HT-29 (cell line): Measurements from ENCODE around the gene LCE2C. TPM values are rescaled to one million over a fixed set of nuclear protein-coding genes. Genes with fewer than 3 reads are reported as not detected.
"Not testable (repeated sequence)": the region's sequence is repeated elsewhere in the genome, so short reads cannot be mapped to it uniquely, and the experiment has no call there.

Source experiments
- DNase-seq: peaks from one replicate; pipeline ENCODE4 v3.0.0-alpha.2; 2015; ENCODE audit warnings: low spot score
- total RNA-seq: library from RNA; depleted of rRNA; stranded (reverse); fragments of >200 nt; shearing (Covaris generic); gene quantifications from 2 replicates; pipeline ENCODE4 v1.2.3, GENCODE V29; 2014; rRNA removed

LCE2C gene, protein sequence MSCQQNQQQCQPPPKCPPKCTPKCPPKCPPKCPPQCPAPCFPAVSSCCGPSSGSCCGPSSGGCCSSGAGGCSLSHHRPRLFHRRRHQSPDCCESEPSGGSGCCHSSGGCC
- total RNA-seq: not detected in 2 replicates

DNA sequence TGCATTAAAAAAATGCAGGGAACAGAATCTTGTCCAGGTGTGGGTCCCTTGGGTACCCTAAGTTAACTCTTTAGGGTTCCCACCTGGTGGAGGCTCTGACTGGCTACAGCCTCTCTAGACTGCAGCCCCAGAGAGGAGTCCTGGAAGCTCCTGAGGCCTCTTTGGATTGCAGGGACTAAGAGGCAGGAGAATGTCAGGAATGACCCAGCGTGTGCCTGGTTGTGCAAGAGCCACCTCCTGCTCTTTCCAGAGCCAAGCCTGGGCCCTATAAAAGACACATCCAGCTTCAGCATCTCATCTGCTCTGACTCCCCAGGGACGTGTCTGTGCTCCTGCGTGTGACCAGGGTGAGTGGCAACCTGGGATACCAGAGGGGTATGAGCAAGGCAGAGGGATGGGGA is at the start of gene LCE2C:
Gene LCE2C, plus strand, starts transcription at position 297 of the 400 bp plus-strand sequence. CDS start 737 bp downstream, outside the sequence.
- not testable (repeated sequence) for DNase-seq

DNA sequence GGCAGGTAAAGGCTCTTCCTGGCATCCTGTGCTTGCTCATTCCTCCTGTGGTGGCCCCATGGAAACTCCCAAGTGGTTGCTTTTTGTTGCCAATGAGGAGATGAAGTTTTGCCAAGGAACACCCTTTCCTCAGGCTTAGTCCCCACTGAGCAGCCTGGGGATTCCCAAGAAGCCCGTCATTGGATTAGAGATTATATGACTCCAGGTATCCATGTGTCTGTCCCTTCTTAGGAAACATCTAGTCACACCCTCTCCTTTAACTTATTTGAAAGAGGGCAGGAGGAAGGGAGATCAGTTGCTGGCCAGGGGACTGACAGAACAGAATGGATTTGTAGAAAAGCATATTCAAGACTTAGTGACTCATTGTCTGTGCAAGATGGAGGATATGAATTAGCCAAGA is 48.3 kb upstream of the LCE2C start:
- DNase-seq: no peak

DNA sequence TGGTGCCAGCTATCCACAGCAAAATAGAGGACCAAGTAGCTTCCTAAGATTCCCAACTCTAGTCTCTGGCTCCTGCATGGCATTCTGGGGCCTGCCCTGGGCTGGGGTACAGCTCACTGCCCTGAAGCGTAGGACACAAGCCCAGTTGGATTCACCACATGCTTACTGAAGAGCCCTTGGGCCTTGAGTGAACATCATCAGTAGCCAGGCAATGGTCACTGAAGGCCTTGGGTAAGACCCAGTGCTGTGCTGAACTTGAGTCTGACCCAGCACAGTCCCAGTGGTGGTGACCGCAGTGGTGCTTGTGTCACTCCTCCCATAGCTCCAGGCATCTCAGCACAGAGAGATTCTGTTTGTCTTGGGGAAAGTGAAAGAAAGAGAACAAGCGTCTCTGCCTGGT is 44.5 kb upstream of the LCE2C start:
- DNase-seq: no peak

DNA sequence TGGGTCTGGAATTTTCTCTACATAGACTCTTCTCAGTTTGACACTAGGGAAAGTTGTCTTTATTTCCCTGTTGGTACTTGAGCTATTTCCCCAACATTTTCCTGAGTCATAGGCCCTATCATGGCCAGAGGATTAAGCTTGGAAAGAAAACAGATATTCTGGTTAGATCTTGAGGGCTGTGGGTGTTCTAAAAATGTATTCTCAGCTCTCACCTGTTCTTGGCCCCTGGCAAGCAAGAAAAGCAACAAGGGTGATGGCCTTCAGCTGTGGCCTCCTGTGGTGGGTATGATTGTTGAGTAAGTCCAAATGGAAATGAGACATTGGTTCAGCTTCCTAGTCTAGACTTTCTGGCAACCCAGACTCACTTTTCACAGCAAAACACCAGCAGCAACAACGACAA is 34.7 kb upstream of the LCE2C start:
- DNase-seq: no peak

DNA sequence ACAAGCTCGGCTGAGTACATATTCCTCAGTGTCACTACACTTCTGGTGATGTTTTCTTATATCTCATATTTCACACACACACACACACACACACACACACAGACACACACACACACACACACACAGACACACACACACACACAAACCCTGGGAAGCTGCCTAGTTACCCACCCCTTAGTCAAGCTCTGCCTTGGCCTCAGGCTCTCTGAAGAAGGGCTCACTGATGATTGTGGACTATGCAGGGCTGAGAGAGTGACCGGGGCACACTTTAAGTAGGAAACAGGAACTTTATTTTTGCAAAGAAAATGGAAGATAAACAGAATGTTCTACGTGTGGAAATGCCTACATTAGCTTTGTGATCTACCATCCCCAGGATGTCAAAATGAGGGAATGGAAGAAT is 31.1 kb upstream of the LCE2C start:
- DNase-seq: no peak

DNA sequence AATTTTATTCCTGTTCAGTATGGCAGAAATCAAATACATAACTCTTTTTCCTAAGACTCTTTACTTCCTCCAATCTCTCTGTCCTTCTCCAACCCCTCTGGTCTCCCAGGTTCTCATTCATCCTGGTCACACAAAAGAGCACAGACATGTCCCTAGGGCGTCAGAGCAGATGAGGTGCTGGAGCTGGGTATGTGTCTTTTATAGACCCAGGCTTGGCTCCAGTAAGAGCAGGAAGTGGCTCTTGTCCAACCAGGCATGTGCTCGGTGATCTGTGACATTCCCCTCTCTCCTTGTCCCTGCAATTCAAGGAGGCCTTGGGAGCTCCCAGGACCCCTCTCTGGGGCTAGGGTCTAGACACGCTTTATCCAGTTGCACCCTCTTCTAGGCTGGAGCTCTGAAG is 29.9 kb upstream of the LCE2C start:
- DNase-seq: no peak

DNA sequence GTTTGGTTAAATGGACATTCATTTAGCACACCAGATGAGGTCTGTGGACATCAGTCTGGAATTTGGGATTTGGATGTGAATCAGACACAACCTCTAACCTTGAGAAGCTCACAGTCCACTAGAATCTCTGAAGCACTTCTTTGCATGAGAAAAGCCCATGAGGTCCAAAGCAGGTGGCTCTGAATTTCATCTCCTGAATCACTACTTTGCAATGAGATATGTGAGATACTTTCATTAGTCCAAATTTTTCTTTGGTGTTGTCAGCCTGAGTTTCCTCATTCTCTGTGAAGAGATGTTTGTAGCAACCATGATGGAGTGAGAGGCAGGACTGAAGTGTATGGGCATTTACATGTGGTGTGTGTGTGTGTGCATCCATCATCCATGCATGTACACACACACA is 28.4 kb upstream of the LCE2C start:
- no peak for DNase-seq

DNA sequence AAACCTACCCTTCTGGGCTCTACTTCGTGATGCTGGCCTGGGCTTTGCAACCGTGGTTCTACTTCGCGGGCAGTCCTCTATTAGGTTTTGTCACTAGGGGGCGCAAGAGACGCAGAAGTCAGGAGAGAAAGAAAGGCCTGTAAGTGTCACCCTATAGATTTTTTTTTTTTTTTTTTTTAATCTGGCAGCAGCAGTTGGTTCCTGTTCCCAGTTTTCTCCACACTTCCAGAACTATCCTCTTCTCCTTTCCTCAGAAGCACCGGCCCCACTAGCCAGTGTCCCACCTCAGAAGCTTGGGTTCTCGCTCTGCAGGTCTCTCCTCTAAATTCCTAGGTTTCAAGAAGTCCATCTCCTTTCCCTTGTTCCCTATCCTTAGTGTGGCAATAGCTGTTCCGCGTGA is 21.0 kb upstream of the LCE2C start:
- DNase-seq: peak; percentile 77

DNA sequence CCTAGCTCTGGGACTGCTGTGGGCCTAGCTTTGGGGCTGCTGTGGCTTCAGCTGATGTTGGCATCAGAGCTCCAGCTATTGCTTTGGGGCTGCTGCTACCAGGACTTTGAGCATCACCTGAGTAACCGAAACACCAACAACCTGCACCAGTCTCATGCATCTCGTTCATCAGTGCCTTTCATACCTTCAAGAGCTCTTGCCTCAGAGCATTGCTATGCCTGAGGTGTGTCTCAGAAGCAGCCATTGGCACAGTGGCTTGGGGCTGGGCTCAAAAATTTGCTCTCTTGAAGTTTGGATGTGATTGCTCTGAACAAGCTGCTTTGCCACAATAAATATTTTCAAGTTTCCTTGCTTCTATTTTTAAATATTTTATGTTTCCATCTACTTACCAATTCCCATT is 18.6 kb upstream of the LCE2C start:
- no peak for DNase-seq

DNA sequence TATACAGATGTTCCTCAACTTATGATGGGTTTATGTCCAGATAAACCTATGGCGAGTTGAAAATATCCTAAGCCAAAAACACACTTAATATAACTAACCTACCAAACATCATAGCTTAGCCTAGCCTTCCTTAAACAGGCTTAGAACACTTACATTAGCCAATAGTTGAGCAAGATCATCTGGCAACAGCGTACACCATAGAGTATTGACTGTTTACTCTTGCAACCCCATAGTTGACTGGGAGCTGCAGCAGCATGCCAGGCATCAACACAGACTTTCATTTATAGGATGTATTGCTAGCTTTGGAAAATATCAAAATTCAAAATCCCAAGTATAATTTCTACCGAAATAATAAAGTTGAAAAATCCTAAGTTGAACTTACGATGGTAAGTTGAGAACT is 17.4 kb upstream of the LCE2C start:
- DNase-seq: no peak

DNA sequence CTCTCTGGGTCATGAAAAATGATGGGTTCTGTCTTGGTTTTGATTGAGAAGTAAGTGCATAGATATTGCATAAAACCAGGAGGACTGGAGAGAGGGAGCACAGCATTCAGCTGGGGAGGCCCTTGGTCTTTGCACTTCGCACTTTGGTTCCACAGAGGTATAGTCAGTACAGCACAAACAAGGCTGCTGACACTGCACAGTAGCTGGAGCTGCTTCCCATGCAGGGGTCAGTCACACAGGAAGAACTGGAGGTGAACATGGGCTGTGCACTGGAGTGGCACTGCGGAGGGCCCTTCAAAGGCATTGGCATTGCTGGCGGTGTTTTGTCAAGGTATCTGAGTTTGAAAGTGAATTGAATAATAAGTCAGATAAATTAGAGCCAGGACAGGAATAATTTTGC is 16.4 kb upstream of the LCE2C start:
- no peak for DNase-seq

DNA sequence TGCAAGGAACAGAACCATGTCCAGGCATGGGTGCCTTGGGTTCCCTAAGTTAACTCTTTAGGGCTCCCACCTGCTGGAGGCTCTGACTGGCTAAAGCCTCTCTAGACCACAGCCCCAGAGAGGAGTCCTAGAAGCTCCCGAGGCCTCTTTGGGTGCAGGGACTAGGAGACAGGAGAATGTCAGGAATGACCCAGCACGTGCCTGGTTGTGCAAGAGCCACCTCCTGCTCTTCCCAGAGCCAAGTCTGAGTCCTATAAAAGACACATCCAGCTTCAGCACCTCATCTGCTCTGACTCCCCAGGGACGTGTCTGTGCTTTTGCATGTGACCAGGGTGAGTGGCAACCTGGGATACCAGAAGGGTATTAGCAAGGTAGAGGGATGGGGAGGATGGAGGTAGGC is 12.0 kb upstream of the LCE2C start, which contains the start of gene LCE2D:
Gene LCE2D, plus strand, starts transcription at position 283 of the 400 bp plus-strand sequence. CDS start 726 bp downstream, outside the sequence.
- no peak for DNase-seq

DNA sequence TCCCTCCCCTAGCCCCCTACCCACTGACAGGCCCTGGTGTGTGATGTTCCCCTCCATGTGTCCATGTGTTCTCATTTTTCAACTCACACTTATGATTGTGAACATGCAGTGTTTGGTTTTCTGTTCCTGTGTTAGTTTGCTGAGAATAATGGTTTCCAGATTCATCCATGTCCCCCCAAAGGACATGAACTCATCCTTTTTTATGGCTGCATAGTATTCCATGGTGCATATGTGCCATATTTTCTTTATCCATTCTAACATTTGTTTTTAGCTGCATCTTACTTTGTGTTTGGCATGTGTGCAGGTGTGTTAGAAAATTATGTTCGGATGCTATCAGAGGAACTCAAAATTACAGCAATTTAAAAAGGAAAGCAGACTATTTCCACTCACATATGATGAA is 8.9 kb upstream of the LCE2C start:
- DNase-seq: not testable (repeated sequence)

DNA sequence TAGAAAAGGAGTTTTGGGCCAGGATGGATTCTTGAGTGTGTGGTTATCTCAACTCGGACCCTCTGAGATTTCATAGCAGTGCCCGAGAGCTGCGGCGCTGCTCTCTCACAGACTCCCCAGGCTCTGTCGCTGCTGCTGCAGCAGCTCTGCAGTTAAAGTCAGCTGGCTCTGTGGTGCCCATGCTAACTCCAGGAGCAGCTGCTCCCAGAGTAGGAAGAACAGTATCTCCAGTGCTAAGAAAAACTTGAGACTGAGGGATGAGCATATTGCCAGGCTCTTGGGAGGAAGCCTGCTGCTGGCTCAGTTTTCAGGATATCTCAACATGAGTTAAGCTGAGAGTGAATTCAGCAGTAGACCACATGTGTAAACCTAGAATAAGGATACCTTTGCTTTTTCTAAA is 7.4 kb upstream of the LCE2C start:
- DNase-seq: no peak

DNA sequence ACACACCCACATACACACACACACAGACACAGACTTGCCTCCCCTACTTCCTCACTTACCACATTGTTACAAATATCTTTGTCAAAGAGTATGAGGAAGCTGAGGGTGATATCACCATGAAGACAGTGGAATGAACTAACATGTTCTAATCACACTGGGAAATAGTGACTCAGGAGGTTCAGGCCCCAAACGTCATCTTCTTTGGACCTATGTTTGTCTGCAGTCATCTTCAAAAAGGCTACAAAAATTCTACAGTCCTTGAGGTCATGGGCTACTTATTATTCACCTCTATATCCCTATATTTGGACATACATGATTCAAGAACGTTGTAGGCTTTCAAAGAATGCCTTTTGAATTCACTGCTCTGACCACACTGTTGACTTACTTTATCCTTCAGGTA is 2.1 kb upstream of the LCE2C start:
- no peak for DNase-seq

DNA sequence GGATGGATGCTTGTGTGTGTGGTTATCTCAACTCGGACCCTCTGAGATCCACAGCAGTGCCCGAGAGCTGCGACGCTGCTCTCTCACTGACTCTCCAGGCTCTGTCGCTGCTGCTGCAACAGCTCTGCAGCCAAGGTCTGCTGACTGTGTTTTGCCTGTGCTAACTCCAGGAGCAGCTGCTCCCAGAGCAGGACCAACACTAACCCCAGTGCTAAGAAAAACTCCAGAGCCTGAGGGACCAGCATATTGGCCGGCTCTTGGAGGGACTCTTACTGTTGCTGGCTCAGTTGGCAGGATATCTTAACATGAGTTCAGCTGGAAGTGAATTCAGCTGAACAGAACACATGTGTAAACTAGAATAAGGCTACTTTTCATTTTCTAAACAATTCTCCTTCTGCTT is 4.4 kb downstream of the LCE2C start:
- no peak for DNase-seq

DNA sequence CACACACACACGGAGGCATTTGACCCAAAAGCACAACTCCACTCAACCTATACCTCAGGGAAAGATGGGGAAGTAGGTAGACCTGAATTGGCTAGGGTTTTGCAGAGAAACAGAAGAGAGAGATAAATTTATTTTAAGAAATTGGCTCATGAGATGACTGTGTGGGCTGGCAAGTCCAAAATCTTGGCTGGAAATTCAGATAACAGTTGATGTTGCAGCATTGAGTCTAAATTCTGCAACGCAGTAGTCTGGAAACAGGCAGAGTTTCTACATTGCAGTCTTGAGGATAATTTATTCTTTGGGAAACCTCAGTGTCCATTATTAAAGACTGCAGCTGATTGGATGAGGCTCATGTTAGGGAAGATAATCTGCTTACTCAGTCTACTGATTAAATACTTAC is 6.5 kb downstream of the LCE2C start:
- no peak for DNase-seq

DNA sequence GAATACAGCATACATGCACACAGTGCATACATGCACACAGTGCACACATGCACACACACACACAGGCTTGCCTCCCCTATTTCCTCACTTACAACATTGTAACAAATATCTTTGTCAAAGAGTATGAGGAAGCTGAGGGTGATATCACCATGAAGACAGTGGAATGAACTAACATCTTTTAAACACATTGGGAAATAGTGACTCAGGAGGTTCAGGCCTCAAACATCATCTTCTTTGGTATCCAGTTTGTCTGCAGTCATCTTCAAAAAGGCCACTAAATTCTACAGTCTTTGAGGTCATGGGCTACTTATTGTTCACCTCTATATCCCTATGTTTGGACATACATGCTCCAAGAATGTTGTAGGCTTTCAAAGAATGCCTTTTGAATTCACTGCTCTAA is 8.8 kb downstream of the LCE2C start:
- no peak for DNase-seq

DNA sequence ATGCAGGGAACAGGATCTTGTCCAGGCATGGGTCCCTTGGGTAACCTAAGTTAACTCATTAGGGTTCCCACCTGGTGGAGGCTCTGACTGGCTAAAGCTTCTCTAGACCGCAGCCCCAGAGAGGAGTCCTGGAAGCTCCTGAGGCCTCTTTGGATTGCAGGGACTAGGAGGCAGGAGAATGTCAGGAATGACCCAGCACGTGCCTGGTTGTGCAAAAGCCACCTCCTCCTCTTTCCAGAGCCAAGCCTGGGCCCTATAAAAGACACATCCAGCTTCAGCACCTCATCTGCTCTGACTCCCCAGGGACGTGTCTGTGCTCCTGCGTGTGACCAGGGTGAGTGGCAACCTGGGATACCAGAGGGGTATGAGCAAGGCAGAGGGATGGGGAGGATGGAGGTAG is 10.7 kb downstream of the LCE2C start, which contains the start of gene LCE2B:
Gene LCE2B, plus strand, starts transcription at position 301 of the 400 bp plus-strand sequence. CDS start 721 bp downstream, outside the sequence.
- DNase-seq: not testable (repeated sequence)

DNA sequence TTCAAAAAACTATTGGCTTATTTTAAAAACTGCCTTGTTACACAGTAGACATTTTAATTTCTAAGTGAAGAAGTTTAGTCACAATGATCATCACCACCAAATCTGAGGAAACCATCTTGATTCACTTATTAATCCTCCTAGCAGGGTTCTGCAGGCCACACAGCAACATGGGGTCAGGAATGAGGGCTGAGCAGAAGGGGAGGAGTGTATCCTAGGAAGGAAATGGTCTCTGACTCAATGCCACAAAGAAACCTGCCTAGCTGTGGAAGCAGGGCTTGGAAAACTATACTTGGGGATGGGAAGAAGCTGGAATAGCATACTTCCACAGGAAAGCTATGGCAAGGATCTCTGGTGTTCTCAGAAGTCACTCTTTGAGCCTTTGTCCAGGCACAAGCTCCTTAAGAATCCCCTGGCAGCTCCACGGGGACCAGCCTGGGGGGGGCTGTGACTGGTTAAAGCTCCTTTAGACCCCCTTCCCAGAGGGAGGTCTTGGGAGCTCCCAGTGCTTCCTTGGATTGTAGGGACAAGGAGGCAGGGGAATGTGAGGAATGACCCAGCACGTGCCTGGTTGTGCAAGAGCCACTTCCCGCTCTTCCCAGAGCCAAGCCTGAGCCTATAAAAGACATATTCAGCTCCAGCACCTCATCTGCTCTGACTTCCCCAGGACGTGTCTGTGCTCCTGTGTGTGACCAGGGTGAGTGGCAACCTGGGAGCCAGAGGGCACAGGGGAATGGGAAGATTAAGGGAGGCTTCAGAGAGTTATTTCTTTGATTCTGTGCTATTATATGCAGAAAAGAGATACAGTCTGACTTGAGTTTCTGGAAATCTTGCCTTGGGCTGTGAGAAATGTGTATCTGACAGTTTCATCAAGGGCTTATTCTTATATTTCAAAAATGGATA is 22.9 kb downstream of the LCE2C start, which contains the start of gene LCE2A:
Gene LCE2A, plus strand, starts transcription at position 645 of the 900 bp plus-strand sequence. CDS start 557 bp downstream, outside the sequence.
- DNase-seq: no peak

DNA sequence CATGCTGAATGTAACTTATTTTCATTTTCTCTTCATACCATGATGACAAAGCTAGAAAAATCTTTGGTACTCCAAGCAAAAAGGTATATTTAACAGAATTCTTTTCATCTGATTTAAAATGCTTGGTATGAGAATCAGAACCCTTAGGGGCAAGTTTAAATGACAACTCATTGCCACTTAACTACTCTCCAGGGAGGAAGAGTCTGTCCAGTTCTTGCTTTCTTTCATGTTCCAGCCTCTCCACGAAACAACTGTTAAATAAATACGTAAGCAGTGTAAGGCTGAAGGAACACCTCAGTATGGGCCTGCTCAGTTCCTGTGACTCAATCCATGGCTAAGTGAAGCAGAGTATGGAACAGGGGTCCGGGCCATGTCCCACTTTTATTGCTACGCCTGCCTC is 24.7 kb downstream of the LCE2C start:
- no peak for DNase-seq

DNA sequence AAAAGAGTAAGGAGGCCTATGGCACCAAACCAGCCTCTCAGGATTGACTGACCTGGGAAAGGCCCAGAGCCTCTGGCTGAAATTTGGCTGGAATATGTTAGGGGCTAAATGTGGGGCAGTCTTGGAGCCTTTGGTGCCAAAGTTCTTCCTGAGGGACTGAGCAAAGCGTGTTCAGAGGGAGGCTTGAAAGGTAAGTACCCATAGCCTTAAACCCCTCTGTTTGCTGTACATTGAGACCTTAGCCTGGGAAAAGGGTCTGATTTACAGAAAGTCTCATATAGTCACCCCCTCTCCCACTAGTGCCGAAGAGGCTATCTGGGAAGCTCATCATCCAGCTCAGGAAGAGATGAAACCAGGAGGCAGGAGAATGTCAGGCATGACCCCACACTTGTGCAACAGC is 32.8 kb downstream of the LCE2C start, which contains the start of gene LCE4A:
Gene LCE4A, plus strand, starts transcription at position 301 of the 400 bp plus-strand sequence. CDS start 916 bp downstream, outside the sequence.
- no peak for DNase-seq

DNA sequence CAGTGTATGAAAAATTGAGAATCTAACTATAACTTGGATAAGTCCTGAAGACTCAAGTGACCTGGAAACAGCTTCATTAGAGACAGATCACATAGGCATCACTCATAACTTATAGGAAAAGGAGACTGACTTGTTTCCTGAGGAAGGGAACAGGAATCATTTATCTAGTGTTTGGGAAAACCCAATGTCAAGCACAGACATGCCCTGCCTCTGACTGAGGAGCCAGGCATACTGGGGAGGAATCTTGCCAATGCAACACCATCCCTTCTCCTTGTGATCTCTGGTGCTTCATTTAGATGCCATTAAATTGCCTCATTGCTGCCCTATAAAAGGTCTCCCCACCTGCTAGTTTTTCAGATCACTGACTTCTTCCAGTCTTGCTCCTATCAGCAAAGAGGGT is 43.2 kb downstream of the LCE2C start:
- DNase-seq: no peak
